AG08395 (cell line): ENCODE data around the gene USP2.
A peak's percentile ranks its signal among the peaks of the same experiment; 100 is the strongest.

Source experiments
- DNase-seq: peaks from one replicate; pipeline ENCODE4 v3.0.0; 2012; ENCODE audit warnings: mixed read lengths, low spot score

Gene USP2

DNA sequence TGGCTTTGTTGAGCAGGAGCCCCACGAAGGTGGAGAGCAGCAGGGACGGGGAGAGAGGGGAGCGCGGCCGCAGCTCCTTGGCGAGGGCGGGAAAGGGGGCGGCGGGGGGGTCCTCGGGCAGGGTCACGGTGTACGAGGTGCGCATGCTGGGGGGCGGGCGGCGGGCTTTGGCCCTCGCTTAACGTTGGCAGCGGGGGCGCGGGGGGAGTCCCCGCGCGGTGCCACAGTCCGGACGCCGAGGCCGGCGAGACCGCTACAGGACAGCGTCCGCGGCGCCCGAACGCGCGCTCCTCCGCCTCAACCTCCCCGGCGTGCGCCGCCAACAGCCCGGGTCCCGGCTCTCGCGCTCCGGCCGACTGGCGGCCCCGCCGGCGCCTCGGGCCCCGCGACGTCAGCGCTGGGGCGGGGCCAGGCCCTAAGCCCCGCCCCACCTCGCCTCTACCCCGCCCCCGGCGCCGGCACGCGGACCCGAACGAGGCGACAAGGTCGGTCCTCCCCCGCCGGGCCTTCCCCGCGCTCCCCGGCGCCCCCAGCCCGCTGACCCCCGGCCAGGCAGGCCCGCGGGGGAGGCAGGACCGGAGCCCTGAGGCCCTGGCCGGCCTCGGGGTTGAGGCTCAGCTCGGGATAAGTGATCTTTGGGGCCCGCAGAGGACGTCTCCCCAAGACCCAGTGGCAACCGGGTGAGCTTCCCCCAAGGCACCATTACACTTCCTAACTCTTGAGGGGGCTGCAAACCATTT lies 17.5 kb downstream of the USP2 start:
- DNase-seq: peak; percentile 70

- no peak for DNase-seq
Observed at GRCh38 chr11:119363081-119363850, 18.2 kb downstream of the USP2 start.

DNA sequence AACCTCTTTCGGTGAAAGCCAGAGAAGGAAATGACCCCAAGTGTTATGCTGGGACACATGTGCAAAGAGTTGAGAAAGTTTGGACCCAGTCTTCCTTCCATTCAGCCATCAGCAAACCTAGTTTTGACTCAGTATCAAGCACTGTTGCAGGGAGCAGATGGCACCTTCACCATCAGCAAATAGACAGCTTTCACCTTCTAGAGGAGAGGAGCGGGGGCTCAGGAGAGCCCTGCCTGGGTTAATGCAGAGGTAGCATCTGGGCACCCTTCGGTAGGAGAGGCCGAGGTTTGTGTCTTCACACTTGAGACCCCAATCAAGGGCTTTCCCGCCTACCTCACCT lies 18.8 kb downstream of the USP2 start:
- DNase-seq: no peak

GRCh38 chr11:119361941-119362725 lies 19.4 kb downstream of the USP2 start:
- DNase-seq: no peak

DNA sequence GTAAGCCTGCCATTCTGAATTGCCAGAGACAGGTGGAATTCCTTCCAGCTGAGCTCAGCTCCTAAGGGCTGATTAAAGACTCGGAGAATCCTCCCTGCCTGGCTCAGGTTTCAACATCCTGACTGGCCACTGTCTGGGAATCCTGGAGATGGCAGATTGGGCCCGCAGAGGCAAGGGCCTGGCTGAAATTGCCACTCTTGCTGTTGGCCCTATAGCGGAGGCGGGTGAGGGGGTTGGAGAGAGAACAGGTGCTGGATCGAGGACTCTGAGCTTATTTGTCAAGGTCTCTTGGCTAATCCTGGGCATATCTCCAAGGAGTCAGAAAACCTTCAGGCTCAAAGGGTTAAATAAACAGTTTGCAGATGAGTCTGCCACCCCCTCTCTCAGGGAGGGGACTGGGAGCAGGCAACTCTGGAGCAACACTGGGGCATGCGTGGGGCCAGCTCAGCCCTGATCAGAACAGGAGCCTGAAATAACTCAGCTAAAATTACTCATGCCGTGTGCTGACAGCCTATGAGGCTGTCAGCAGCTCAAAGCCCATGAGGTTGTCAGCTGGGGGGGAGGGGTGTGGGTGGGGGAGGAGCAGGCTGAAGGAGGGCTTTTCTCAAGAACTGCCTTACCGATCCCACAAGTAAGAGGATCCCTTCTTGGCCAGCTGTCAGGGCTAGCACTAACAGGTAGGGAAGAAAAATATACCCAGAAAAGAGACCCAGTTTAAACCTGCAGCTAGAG lies 20.3 kb downstream of the USP2 start:
- DNase-seq: peak; percentile 68

DNA sequence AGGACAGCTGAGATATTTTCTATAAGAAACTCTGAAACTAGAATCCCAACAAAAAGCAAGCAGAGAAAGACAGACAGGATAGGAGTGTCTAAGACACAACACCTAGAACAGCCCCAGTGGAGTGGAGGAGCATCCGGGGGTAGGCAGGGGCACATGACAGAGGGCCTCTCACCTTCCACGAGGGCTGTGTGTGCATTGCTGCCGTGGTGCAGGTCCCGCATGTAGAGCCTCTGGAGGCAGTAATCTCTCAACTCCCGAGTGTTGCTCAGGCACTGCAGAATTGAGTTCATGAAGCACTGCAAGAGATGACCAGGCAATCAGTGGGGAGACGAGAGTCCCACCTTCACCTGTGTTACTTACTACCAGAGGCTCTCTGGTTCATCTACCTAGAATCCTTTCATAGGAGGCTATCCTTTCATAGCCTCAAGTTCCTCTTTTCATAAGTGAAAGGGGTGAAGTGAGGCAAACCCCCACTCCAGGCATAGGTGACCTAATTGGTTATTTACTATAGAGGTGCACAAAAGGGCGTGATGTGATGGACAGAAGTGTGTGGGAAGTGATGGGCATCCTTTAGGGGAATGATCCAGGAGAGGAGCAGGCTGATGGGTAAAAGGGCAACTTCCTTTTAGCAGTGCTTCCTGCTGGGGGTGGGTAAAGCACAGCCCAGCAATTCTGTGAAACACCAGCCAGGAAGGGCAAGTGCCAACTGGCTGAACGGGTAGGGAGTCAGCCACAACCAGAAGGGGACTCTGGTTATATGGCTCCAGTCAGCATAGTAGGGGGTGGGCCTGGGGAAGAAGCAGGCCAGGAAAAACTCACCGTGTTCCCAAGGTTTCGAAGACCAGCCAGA lies 21.9 kb downstream of the USP2 start:
- DNase-seq: no peak

- DNase-seq: no peak
Observed at GRCh38 chr11:119357074-119357473, 24.4 kb downstream of the USP2 start.

- DNase-seq: peak; percentile 91
Observed at GRCh38 chr11:119356349-119357031, 25.0 kb downstream of the USP2 start.

- no peak for DNase-seq
Observed at GRCh38 chr11:119355091-119355843, 26.2 kb downstream of the USP2 start.

- DNase-seq: peak; percentile 27
Observed at GRCh38 chr11:119352857-119353260, 28.6 kb downstream of the USP2 start.

GRCh38 chr11:119351232-119351631 lies 30.3 kb downstream of the USP2 start:
- no peak for DNase-seq

GRCh38 chr11:119350302-119350701 lies 31.2 kb downstream of the USP2 start:
- DNase-seq: no peak

DNA sequence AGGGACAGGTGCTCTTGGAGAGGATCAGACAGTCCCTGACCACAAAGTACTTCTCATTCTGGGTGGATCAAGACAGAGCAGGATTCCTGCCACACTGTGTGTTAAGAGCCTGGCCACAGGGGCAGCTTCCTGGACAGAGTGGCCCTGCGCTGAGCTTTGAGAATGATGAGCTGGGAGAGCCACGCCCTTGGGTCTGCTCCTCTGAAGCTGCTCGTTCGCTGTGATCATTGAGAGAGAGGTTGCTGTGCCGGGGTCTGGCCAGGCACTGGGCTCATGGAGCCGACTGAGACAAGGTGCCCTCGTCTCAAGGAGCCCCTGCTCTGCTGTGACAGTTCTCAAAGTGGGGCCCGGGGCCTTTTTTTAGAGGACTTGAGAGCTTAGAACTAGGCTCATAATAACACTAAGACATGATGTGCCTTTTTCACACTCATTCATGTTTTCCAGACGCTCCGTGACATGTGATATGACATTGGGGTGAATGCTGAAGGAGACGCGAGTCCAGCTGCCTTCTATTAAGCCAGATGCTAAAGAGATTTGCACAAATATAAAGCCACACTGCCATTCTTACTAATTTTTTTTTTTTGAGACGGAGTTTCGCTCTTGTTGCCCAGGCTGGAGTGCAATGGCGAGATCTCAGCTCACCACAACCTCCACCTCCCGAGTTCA lies 33.4 kb downstream of the USP2 start:
- DNase-seq: no peak

DNA sequence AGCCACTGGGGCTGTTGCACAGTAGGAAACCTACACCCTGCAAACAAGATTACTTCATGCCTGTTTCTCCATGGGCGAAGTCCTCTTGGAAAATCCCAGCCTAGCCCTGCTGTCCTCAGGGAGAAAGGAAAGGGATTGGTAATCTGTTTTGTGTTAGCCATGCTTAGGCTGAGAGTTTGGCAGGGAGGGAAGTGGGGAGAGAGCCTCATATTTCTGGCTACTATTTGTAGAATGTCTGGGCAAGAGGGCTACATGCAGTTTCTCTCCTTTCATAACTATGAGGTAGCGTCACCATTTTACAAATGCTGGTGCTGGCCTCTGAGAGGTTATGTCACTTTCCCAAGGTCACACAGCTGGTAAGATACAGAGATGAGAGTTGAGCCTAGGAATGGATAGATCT lies 34.2 kb downstream of the USP2 start:
- DNase-seq: peak; percentile 80

DNA sequence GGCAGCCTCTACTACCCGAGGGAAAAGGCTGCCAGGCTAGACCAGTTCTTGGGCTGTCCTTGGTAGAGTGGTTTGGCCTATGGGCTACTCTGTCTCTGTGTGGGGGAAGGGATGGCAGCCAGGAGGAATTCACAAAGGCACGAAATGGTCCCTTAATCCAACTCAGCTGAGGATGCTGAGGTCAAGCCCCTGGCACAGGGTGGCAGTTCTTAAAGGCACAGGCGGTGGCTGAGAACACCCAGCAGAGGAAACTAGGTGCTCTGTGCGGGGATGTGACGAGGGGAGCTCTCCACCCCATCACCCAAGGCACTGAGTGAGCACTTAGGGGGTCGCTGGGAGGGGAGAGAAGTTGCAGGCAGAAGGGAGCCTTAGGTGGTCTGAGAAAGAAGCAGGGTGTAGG lies 34.9 kb downstream of the USP2 start, which contains the start of gene MFRP:
Gene MFRP (minus strand): TSS at position 101 of the 400 bp plus-strand sequence. CDS start 192 bp downstream, outside the sequence.
- DNase-seq: no peak

GRCh38 chr11:119345685-119346084 lies 35.8 kb downstream of the USP2 start:
- no peak for DNase-seq

DNA sequence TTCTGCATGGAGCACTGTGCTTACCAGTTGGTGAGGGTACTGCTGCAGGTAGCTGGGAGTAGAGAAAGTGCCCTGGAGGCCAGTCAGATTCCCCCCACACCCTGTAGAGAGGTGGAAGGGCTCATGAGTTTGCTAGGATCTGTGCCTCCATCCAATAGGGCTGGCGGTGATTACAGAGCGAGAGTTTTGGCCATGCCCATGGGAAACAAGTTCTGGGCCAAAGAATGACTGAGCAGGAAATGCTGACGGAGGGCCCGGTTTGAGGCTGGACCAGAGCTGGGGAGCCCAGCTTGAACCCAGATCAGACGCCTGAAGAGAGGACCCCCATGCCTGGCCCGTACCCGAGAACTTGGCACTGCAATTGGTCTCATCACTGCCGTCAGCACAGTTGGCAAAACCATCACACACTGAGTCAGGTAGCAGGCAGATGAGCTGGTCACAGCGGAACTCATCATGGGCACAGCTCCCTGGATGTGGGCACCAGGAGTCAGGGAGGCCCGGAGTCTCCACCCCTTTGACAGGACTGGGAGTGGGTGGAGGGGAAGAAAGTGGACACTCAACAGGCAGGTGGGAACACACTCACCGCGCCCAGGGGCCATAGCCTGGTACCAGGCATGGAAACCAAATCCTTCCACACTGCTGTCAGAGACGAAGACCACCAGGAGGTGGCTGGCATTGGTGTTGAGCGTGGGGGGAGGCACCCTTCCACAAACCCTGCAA lies 37.0 kb downstream of the USP2 start:
- DNase-seq: no peak

- DNase-seq: no peak
Observed at GRCh38 chr11:119343726-119344125, 37.8 kb downstream of the USP2 start.
